Memory B cell (primary cell): Measurements from ENCODE around the gene SLC22A12.

Experiments used
- ATAC-seq: fragments of 150-1000 bp; cut with Tn5 transposase; 2 replicates; pipeline ENCODE4 v1.10.0; 2021; ENCODE audit warnings: low read depth, mild to moderate bottlenecking, moderate library complexity
- DNase-seq, 2 donors: peaks; one replicate each; pipeline ENCODE4 v3.0.0; 2022; ENCODE audit warnings: low spot score in 2 of 2
- H3K27ac Mint-ChIP-seq: one replicate; pipeline ENCODE4 v1.8.0; 2022; ENCODE audit warnings: mild to moderate bottlenecking, moderate library complexity, mixed read lengths
- H3K27me3 Mint-ChIP-seq: one replicate; pipeline ENCODE4 v1.8.0; 2022; ENCODE audit warnings: mixed read lengths
- H3K36me3 Mint-ChIP-seq: one replicate; pipeline ENCODE4 v1.8.0; 2022; ENCODE audit warnings: mild to moderate bottlenecking, mixed read lengths
- H3K4me1 Mint-ChIP-seq: one replicate; pipeline ENCODE4 v1.8.0; 2022; ENCODE audit warnings: mixed read lengths
- H3K4me3 Mint-ChIP-seq: one replicate; pipeline ENCODE4 v1.8.0; 2022; ENCODE audit warnings: mild to moderate bottlenecking, moderate library complexity, mixed read lengths
- H3K9me3 Mint-ChIP-seq: one replicate; pipeline ENCODE4 v1.8.0; 2022; ENCODE audit warnings: mixed read lengths

Gene SLC22A12

GRCh38 chr11:64642871-64643255 is 51.8 kb downstream of the SLC22A12 start:
- no peak for DNase-seq
- H3K27ac Mint-ChIP-seq = no peak overlapping the region
- peak overlapping the region; percentile 22 for H3K4me3 Mint-ChIP-seq
- H3K27me3 Mint-ChIP-seq = peaks cover 25% of the 10 kb centered on the region
- no peaks in the 10 kb centered on the region for H3K36me3 Mint-ChIP-seq
- ATAC-seq = no peak
- H3K4me1 Mint-ChIP-seq = peaks cover 7% of the 10 kb centered on the region
- H3K9me3 Mint-ChIP-seq = no peaks in the 10 kb centered on the region

GRCh38 chr11:64643256-64643881 is 52.3 kb downstream of the SLC22A12 start:
- Mint-ChIP-seq H3K36me3 (no peaks in the 10 kb centered on the region), H3K27me3 (peaks cover 27% of the 10 kb centered on the region), H3K27ac (no peak overlapping the region), H3K9me3 (no peaks in the 10 kb centered on the region), H3K4me1 (peaks cover 7% of the 10 kb centered on the region), H3K4me3 (peak overlapping the region; percentile 33)
- ATAC-seq (no peak), DNase-seq (no peak)

- DNase-seq (no peak), ATAC-seq (peak; percentile 19)
- no peaks in the 10 kb centered on the region for H3K36me3 Mint-ChIP-seq
- no peaks in the 10 kb centered on the region for H3K9me3 Mint-ChIP-seq
- peaks cover 7% of the 10 kb centered on the region for H3K4me1 Mint-ChIP-seq
- peaks cover 27% of the 10 kb centered on the region for H3K27me3 Mint-ChIP-seq
- H3K4me3 Mint-ChIP-seq = no peak overlapping the region
- no peak overlapping the region for H3K27ac Mint-ChIP-seq
Measured at GRCh38 chr11:64643920-64644646, 53.1 kb downstream of the SLC22A12 start.

DNA sequence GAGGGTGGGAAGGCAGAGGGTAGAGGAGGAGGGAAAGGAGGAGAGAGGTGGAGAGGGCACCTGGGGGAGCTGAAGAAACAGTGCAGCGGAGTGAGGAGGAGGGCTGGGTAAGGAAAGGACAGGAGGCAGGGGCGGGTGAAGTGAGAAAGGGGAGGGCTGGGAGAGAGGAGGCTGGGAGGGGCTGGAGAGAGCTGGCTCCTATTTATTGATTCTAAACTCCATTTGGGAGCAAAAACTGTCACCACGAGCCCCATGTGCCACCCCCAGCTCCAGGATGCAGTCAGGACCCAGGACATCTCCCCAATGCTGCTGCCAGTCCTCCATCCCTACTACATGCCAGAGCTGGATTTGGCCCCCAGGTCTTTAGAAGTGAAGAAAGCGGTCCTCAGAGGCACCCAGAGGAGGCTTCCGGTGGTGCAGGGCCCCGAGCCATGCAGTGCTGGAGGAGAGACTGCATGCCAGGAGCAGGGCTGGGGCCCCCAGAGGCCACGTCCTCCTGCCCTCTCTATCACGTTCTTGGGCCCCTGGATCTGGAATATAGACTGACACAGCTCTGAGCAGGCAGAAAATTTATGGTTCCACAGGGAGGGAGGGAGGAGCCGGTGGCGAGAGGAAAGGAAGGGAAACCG is 53.7 kb downstream of the SLC22A12 start:
- no peaks in the 10 kb centered on the region for H3K36me3 Mint-ChIP-seq
- peaks cover 27% of the 10 kb centered on the region for H3K27me3 Mint-ChIP-seq
- ATAC-seq (peak; percentile 64), DNase-seq (no peak)
- peaks cover 7% of the 10 kb centered on the region for H3K4me1 Mint-ChIP-seq
- H3K4me3 Mint-ChIP-seq = no peak overlapping the region
- no peak overlapping the region for H3K27ac Mint-ChIP-seq
- H3K9me3 Mint-ChIP-seq = no peaks in the 10 kb centered on the region

DNA sequence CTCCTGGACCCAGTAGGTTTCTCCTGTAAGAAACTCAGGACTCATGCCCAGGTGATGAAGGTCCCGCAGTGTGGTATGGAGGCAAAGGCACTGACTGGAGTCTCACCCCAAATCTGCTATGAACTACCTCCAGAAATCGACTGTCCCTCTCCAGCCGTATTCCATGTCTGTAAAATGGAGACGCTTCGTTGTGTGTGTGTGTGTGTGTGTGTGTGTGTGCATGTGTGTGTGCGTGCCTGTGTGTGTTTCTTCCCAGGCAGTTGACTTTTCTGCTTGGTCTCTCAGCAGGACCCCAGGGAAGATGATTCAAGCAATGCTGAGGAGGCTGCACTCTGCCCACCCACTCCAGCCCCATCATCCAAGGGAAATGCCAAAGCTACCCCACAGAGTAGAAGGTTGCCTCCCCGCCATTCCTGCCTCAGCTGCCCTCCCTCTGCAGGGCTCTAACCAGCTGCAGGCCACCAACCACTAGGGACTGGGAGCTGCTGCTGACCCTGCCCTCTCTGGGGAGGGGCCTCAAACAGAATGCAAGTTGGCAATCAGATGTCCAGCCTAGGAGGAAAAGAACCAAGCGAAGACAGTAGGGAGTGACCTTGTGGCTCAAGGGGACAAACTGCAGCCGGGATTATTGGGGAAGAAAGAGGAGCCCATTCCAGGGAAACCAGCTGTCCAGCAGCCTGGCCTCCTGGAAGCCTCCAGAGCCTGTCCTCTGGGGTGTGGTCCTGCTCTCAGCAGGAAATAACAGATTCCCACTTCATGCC is 56.2 kb downstream of the SLC22A12 start:
- Mint-ChIP-seq H3K27ac (no peak overlapping the region), H3K4me1 (peaks cover 7% of the 10 kb centered on the region), H3K27me3 (peaks cover 30% of the 10 kb centered on the region), H3K4me3 (no peak overlapping the region), H3K9me3 (no peaks in the 10 kb centered on the region), H3K36me3 (no peaks in the 10 kb centered on the region)
- ATAC-seq = no peak
- no peak for DNase-seq

- peaks cover 15% of the 10 kb centered on the region for H3K4me1 Mint-ChIP-seq
- no peaks in the 10 kb centered on the region for H3K9me3 Mint-ChIP-seq
- H3K4me3 Mint-ChIP-seq = no peak overlapping the region
- ATAC-seq = no peak
- no peak overlapping the region for H3K27ac Mint-ChIP-seq
- no peaks in the 10 kb centered on the region for H3K36me3 Mint-ChIP-seq
- no peak for DNase-seq
- peaks cover 30% of the 10 kb centered on the region for H3K27me3 Mint-ChIP-seq
Measured at GRCh38 chr11:64648551-64648950, 57.5 kb downstream of the SLC22A12 start.

- peaks cover 10% of the 10 kb centered on the region for H3K4me1 Mint-ChIP-seq
- ATAC-seq (no peak), DNase-seq (no peak)
- no peak overlapping the region for H3K27ac Mint-ChIP-seq
- H3K36me3 Mint-ChIP-seq = no peaks in the 10 kb centered on the region
- peaks cover 26% of the 10 kb centered on the region for H3K27me3 Mint-ChIP-seq
- no peaks in the 10 kb centered on the region for H3K9me3 Mint-ChIP-seq
- H3K4me3 Mint-ChIP-seq = no peak overlapping the region
Measured at GRCh38 chr11:64649291-64649697, 58.3 kb downstream of the SLC22A12 start.

- Mint-ChIP-seq H3K36me3 (no peaks in the 10 kb centered on the region), H3K9me3 (no peaks in the 10 kb centered on the region), H3K27me3 (peaks cover 12% of the 10 kb centered on the region), H3K4me1 (peaks cover 16% of the 10 kb centered on the region), H3K27ac (no peak overlapping the region), H3K4me3 (no peak overlapping the region)
- ATAC-seq (no peak), DNase-seq (no peak)
Measured at GRCh38 chr11:64650923-64651523, 60.0 kb downstream of the SLC22A12 start.
